NCI-H2029 (cell line): ENCODE data around the gene TBX18.

Experiments used
- DNase-seq: peaks from one replicate; lab custom pipeline; 2025; lab: John Stamatoyannopoulos, UW

The TBX18 gene

GRCh38 chr6:84743616-84744015 is 20.8 kb downstream of the TBX18 start:
- no peak for DNase-seq

GRCh38 chr6:84740385-84740784 is 24.0 kb downstream of the TBX18 start:
- DNase-seq, result no peak

DNA sequence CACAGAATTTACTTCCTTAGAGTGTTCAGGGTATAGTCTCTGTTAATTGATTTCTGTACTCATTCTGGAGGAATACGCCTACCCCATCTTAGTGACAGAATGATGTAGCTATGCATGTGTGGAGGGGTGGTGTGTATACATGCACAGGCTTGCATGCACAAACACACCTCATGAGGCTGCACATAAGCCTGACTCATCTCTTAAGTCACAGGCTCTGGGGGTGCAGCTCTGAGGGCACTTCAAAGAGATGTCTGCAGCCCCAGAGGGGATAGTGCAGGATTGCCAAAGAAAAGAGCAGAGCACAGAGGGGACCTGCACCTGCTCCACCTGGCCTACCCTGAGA is 24.6 kb downstream of the TBX18 start:
- DNase-seq, result no peak

GRCh38 chr6:84738996-84739865 is 25.2 kb downstream of the TBX18 start:
- DNase-seq, result no peak

DNA sequence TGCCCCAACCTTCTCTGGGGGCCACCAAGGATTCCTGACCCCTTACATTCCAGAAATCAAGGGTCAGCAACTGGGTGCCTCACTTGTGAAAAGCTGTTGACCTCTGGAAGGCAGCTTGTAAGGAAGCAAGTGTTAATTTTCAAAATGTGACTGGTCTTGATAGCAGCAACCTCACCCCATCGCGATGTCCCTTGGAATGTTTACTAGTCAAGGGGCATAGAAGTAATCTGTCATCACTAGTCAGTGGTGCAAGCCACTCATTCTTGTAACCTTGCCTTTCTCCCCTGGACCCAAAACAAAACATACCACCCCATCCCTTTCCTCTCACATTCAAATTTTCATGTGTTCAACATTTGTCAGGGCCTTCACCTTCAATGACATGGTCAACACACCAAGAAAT is 30.5 kb downstream of the TBX18 start:
- no peak for DNase-seq

DNA sequence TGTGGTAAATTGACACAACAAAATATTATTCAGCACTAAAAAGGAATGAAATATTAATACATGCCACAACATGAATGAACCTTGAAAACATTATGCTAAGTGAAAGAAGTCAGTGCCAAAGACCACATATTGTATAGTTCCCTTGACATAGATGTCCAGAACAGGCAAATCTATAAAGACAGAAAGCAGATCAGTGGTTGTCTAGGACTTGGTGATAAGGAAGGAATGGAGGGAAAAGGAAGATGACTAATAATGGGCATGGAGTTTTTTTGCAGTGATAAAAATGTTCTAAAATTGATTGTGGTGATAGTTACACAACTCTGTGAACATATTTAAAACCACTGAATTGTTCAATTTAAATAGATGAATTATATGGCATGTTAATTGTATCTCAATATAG is 32.5 kb downstream of the TBX18 start:
- no peak for DNase-seq

GRCh38 chr6:84731401-84731800 is 33.0 kb downstream of the TBX18 start:
- DNase-seq, result no peak

- DNase-seq, result no peak
Measured at GRCh38 chr6:84728602-84729001, 35.8 kb downstream of the TBX18 start.

DNA sequence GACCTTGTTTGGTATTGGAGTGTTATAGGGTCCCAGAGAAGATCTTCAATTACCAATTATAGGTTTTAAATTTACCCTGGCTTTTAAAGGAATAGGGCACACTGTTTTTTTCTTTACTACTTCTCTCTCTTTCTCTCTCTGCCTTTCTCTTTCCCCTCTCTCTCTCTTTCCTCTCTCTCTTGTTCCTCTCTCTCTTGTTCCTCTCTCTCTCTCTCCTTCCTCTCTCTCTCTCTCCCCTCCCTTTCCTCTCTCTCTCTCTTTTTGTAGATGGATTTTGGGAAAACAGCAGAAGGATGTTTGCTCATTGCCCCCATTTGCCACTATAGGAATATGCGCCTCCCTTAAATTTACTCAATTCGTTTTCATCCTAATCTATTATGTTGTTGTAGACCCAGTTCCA is 45.2 kb downstream of the TBX18 start:
- DNase-seq, result no peak

DNA sequence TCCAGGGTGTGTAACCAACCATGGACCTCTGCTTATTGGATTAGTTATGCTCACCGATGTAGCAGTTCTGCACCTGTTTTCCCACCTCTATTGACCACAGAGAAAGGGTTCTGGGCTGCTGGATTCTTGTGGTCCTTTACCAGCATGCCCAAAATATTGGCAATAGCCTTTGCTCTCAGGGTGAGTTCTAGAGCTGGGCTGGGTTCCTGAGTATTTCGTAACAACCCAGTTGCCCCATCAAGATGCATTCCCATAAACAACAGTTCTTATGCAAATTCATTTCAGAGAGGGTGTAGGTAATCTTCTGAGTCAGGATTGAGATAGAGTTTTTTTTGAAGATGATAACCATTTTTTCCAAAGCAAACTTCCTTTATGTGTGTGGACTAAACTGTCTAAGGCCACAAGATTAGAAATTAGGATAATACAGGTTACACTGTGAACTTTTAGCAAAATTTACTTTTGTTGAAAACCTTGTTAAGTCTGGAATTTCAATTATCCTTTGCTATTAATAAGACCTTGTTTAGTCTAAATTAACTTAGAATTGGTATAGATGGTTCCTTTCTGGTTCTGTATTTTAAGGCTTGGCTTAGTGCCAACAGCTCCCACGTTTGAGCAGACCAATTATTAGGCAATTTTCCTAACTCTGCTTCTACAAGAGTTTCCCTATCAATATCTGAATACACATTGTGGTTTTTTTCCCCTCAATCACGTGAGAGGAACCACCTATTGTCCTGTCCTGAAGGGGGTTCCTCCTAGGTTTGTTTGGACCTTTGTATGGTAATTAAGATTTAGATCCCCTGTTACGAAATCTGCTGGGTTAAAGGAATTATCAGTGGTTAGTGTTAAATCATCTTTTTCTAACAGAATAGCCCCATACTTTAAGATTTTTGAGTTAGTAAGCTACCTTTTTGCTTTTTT is 46.1 kb downstream of the TBX18 start:
- no peak for DNase-seq

DNA sequence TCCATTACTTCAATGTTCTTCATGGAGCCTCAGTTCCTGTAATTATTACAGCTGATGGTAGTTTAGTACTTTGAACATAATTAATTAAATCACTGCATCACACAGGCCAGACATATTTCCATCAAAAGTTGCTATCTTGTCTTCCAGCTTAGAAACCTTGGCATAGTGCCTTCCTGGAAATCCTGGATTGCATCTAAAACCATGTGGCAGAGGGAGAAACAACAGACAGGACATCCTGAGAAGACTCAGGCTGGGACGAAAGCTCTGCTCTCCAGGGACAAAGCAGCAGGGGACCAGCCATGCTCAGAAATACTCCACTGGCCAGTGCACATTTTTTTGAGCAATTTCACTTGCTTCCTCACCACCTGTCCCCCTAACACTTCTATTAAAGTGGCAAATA is 55.3 kb downstream of the TBX18 start:
- no peak for DNase-seq

DNA sequence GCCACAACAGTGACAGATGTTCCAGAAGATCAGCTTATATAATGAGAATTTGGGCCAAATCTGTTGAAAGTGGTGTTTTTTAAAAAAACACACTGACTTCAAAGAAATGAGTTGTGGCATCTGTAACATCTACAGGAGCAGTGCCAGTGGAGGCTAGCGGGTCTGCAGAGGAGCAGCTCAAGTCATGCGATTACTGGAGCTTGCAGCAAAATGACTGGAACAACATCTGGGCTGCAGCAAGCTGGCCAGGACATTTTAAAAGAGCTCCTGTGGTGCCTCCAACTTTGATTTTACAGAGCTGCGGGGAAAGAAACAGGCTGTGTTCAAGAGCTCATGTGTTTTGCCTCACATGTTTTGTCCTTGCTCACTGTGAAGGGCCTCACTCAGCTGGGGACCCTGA is 57.2 kb downstream of the TBX18 start:
- no peak for DNase-seq

GRCh38 chr6:84696166-84696565 is 68.2 kb downstream of the TBX18 start:
- no peak for DNase-seq

GRCh38 chr6:84691978-84692623 is 72.3 kb downstream of the TBX18 start:
- no peak for DNase-seq

DNA sequence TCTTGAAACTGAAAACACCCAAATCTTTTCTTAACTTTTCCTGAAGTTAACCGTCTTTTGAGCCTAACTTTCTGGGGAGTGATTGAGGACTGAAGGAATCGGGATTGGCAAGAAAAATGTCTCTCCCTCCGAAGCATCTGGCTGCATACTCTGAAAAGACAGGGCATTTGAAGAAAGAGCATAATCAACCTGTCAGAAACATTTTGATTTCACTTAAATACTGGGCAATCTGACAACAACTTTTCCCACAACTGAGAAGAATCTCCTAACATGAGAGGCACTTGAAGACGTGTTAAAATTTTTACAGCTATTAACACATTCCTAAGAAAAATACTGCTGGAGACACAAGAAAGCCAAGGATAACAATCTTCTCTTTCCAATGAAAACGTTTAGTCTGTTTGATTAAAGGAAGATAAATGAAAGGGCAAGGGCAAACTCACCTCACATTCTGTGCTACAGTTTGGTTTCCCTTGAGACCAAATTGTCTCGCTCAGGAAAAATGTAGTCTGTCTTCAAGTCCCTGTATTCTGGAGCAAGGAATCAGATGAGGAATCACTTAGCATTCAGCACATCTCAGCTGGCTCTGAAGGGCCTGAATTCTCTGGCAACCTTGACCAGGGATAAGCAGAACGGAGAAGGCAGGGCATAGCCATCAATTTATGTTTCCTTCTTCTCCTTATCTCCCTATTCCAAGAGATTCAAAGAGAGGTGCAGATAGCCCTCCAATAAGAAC is 76.1 kb downstream of the TBX18 start:
- no peak for DNase-seq

DNA sequence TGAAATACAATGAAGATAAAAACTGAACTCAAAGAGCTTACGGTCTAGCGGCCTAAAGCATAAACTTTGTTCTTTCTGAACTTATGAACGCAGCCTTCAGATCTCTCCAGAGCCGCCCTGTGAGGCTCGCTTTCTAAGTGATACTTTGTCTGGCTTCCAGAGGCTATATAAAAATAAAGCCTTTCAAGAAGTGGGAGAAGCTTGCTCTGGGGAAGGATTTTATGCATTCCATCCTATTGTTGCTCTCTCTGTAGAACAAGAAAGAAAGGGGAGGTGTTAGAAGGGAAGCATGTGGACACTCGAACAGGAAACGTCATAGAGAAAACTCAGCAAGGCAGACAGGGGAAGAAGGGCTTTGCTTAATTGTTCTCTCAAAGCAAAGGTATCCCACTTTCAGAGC is 77.0 kb downstream of the TBX18 start:
- DNase-seq, result no peak

GRCh38 chr6:84685983-84686584 is 78.3 kb downstream of the TBX18 start:
- no peak for DNase-seq

GRCh38 chr6:84681693-84682326 is 82.6 kb downstream of the TBX18 start:
- DNase-seq, result no peak

GRCh38 chr6:84675651-84676050 is 88.7 kb downstream of the TBX18 start:
- DNase-seq, result no peak

- no peak for DNase-seq
Measured at GRCh38 chr6:84674395-84674794, 90.0 kb downstream of the TBX18 start.

DNA sequence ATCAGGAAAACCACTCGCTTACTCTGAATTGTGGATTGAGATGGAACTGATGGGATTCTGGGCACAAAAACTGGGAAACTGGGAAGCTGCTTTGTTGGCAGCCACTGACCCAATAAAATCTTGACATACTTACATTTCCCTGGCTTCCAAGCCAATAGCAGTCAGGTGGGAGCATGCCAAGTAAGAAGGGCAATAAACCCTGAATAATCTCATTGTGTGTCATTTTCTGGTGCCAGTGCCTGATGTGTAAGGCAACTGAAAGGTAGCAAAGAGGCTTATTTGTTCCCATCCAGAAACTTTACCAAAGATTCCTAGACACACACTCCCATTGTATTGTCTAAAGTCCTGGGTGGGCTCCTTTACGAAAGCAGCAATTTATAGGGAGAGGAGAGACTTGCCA is 93.2 kb downstream of the TBX18 start:
- no peak for DNase-seq
